Common myeloid progenitor, CD34-positive (primary cell): ENCODE data around the gene C1orf74.
"Not testable (repeated sequence)": the region's sequence is repeated elsewhere in the genome, so short reads cannot be mapped to it uniquely, and the experiment has no call there.

Source experiments
- CTCF ChIA-PET: fragments of 350-600 bp; sonication (Branson Sonifier 250); formaldehyde crosslinking; loops from one replicate; lab custom pipeline; 2021; ENCODE audit warnings: antibody characterized with exemption; lab: Charles Lee
- POLR2A ChIA-PET: fragments of 350-600 bp; sonication (Branson Sonifier 250); formaldehyde crosslinking; loops from one replicate; lab custom pipeline; 2021; ENCODE audit warnings: antibody characterized with exemption; lab: Charles Lee
- DNase-seq, 3 donors: peaks; one replicate each; pipeline versions ENCODE4 v3.0.0 to v3.0.0-alpha.2; 2013
- H3K27ac ChIP-seq, 2 experiments: 1 replicate in 1 of 2; 2 replicates in 1 of 2; pipeline ENCODE4 v1.7.0; 2013; ENCODE audit warnings: inconsistent platforms in 2 of 2, low read length in 2 of 2, mild to moderate bottlenecking in 2 of 2, low read depth in 1 of 2, moderate library complexity in 1 of 2; ENCODE audit not compliant: severe bottlenecking in 2 of 2, insufficient read depth in 1 of 2, poor library complexity in 1 of 2
- H3K27me3 ChIP-seq, 5 experiments: replicated peaks in 2 of 5; 1 replicate in 3 of 5; 2 replicates in 2 of 5; pipeline versions ENCODE4 v1.6.1 to v1.7.0; 2013; ENCODE audit warnings: low read length in 4 of 5, mild to moderate bottlenecking in 2 of 5, moderate library complexity in 2 of 5, inconsistent platforms in 1 of 5; ENCODE audit not compliant: insufficient read depth in 5 of 5, control insufficient read depth in 4 of 5
- H3K36me3 ChIP-seq, 4 experiments: 1 replicate in 2 of 4; 2 replicates in 2 of 4; pipeline versions ENCODE4 v1.6.1 to v1.7.0; 2013; ENCODE audit warnings: low read length in 3 of 4, control low read depth in 1 of 4, mild to moderate bottlenecking in 1 of 4; ENCODE audit not compliant: control insufficient read depth in 4 of 4, insufficient read depth in 4 of 4
- H3K4me1 ChIP-seq, 4 experiments: 1 replicate in 3 of 4; 2 replicates in 1 of 4; pipeline versions ENCODE4 v1.6.1 to v1.7.1; 2013; ENCODE audit warnings: low read length in 3 of 4, mild to moderate bottlenecking in 3 of 4, control low read depth in 1 of 4, inconsistent platforms in 1 of 4, moderate library complexity in 1 of 4; ENCODE audit not compliant: control insufficient read depth in 4 of 4, insufficient read depth in 4 of 4; ENCODE audit errors: control extremely low read depth in 1 of 4
- H3K4me3 ChIP-seq, 7 experiments: 1 replicate in 4 of 7; 2 replicates in 3 of 7; pipeline versions ENCODE4 v1.5.1 to v1.7.0; 2013; ENCODE audit warnings: mild to moderate bottlenecking in 7 of 7, low read length in 6 of 7, moderate library complexity in 6 of 7, inconsistent platforms in 2 of 7, low read depth in 2 of 7, control low read depth in 1 of 7; ENCODE audit not compliant: insufficient read depth in 4 of 7, control insufficient read depth in 1 of 7; ENCODE audit errors: extremely low read depth in 1 of 7
- H3K9me3 ChIP-seq, 5 experiments: 1 replicate in 4 of 5; 2 replicates in 1 of 5; pipeline versions ENCODE4 v1.6.1 to v1.7.1; 2013; ENCODE audit warnings: low read length in 4 of 5, mild to moderate bottlenecking in 2 of 5, inconsistent platforms in 1 of 5, low read depth in 1 of 5, moderate library complexity in 1 of 5; ENCODE audit not compliant: control insufficient read depth in 4 of 5, insufficient read depth in 2 of 5; ENCODE audit errors: control extremely low read depth in 1 of 5
- WGBS: methylation state at CpG from one replicate; pipeline ENCODE4 v1.1.5; 2013; ENCODE audit not compliant: insufficient coverage; 5-methylcytosine and 5-hydroxymethylcytosine counted together

C1orf74 gene

DNA sequence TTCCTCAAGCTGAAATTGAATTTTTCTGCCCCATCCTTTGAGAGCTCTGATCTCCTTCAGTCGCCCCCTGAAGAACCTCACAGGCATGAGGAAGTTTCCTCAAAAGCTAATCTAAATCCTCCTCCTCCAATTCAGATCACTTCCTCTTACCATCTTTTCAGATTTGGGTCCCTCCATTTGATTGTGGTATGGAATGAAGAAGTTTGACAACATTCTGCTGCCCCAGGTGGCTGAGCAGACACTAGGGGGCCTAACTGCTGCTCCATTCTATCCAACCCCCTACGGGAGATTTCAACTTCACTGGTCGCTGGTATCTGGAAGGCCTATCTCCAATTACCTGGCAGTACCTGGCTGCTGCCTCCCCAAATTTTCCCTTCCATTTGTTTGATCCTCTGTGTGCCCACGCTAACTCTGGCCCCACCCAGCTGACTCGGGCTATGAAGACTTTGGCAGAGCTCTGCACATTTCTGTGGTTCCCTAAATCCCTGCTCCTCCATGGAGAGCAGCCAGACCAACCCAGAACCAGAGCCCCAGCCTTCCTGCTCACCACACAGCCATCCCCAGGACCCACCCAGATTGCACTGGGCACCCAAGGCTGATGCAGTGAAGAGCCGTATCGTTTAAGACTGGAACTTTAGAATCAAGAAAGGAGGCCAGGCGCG, 13.8 kb upstream of the C1orf74 start:
- peak in 2 of 3 donors; percentile 29 to 31 for DNase-seq
- no peak overlapping the region for H3K27ac ChIP-seq
- H3K36me3 ChIP-seq: no peaks in the 10 kb centered on the region
- 95% methylated on average over 7 of the region's 9 CpGs for WGBS
- H3K27me3 ChIP-seq: peaks cover 0 to 2% (median 0%) of the 10 kb centered on the region in 5 experiments
- no peaks in the 10 kb centered on the region for H3K9me3 ChIP-seq
- CTCF ChIA-PET: interaction anchor here (1.0 to 2.0 kb wide), 3 partner anchors 8 to 26 kb away, joined by 3 to 6 read pairs (median 4); no protein-coding TSS in a partner anchor
- H3K4me3 ChIP-seq: no peak overlapping the region
- H3K4me1 ChIP-seq: no peaks in the 10 kb centered on the region
- POLR2A ChIA-PET: no interaction called here

DNA sequence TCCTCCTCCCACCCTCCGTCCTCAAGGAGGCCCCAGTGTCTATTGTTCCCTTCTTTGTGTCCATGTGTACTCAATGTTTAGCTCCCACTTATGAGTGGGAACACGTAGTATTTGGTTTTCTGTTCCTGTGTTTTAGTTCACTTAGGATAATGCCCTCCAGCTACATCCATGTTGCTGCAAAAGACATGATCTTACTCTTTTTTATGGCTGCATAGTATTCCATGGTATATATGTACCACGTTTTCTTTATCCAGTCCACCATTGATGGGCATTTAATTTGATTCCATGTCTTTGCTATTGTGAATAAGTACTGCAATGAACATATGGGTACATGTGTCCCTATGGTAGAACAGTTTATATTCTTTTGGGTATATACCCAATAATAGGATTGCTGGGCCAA, 9.4 kb upstream of the C1orf74 start:
- H3K9me3 ChIP-seq, H3K4me1 ChIP-seq, H3K36me3 ChIP-seq, POLR2A ChIA-PET, H3K27me3 ChIP-seq, H3K27ac ChIP-seq, DNase-seq, H3K4me3 ChIP-seq: not testable (repeated sequence)
- WGBS: 100% methylated on average over 2 of the region's 3 CpGs
- CTCF ChIA-PET: interaction anchor here (1.2 kb wide), 1 partner anchor 22 kb away, joined by 3 read pairs; no protein-coding TSS in a partner anchor

DNA sequence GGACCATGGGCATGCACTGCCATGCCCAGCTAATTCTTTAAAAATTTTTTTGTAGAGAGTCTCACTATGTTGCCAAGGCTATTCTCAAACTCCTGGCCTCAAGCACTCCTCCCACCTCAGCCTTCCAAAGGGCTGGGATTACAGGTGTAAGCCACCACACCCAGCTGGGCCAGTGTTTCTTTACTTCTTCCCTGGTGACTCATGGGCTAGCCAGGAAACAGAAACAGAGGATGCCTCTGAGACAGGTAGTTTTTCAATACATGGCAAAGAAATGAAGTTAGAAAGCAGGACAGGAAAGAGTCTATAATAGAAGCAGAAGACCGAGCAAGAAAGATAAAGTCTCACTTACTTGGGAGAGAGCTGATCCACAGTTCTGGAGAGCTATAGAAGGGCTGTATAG, 7.6 kb upstream of the C1orf74 start:
- POLR2A ChIA-PET: interaction anchor here (0.6 kb wide), 1 partner anchor 1131 kb away, joined by 3 read pairs; no protein-coding TSS in a partner anchor
- Histone ChIP-seq H3K4me1 (no peaks in the 10 kb centered on the region), H3K27me3 (peaks cover 0 to 7% (median 0%) of the 10 kb centered on the region in 5 experiments), H3K27ac (no peak overlapping the region), H3K36me3 (no peaks in the 10 kb centered on the region), H3K4me3 (no peak overlapping the region), H3K9me3 (no peaks in the 10 kb centered on the region)
- WGBS: 45% methylated on average over 1 of the region's 1 CpG
- CTCF ChIA-PET: no interaction called here
- DNase-seq: no peak

DNA sequence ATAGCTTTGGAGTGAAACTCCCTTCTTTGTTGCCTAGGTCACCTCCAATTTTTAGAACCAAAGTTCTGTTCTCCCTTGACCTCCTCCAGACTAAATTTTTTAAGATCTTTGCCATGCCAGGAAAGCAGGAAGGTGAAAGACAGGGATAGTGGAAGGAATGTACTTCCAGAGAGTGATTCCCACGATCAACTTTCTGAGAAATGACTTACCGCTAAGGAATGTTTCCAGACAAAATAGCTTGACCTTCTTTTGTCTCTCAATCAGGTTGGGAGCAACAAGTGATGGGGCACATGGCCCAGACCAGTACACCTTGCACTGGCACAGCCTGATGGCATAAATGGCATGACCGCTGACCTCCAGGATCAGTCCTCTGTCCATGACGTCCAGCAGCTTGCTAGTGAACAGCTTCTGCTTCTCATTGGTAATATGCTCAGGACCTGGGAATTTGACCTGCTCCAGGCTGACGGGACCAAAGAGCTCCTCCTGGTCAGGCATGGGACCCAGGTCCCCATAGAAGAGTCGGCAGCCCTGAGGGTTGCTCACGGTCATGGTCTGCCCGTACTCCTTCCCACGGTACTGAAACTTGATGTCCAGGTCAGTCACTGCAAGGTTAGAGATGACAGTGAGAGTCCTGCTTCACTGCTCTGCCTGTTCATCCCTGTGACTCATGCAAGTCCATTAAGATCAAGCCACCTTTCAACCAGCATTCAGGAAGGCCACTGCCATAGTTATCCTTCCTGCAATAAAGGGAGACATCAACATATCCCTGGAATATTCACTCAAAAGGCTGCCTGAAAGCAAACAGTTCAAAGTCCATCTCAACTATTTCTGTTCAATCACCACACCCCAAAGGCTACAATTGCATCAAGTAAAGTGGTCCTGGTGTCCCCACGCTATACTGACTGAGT, 6.2 kb upstream of the C1orf74 start:
- no peak for DNase-seq
- Histone ChIP-seq H3K4me1 (no peaks in the 10 kb centered on the region), H3K36me3 (no peaks in the 10 kb centered on the region), H3K9me3 (no peaks in the 10 kb centered on the region), H3K4me3 (no peak overlapping the region), H3K27ac (no peak overlapping the region), H3K27me3 (peaks cover 0 to 7% (median 0%) of the 10 kb centered on the region in 5 experiments)
- POLR2A ChIA-PET: no interaction called here
- 100% methylated on average over 9 of the region's 10 CpGs for WGBS
- CTCF ChIA-PET: interaction anchor here (0.5 to 1.7 kb wide), 3 partner anchors 10 to 1568 kb away, joined by 3 to 6 read pairs (median 3); no protein-coding TSS in a partner anchor

DNA sequence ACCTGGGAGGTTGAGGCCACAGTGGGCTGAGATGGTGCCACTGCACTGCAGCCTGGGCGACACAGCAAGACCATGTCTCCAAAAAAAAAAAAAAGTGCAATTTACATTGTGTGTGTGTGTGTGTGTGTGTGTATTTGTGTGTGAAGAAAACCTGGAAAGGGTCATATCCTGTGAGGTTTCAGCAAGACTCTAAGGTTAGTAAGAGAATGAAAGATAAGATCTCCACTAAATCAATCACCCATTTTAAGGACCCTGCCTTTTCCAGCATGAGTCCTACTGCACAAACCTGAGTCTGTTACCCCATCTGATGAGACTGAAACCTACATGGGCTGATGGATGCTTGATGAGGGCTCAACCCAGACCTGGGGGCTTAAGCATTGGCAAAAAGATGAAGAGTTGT, 4.9 kb upstream of the C1orf74 start:
- Histone ChIP-seq H3K4me1 (peaks cover 0 to 7% (median 3%) of the 10 kb centered on the region in 4 experiments), H3K27me3 (peaks cover 0 to 7% (median 0%) of the 10 kb centered on the region in 5 experiments), H3K9me3 (no peaks in the 10 kb centered on the region), H3K4me3 (no peak overlapping the region), H3K27ac (no peak overlapping the region), H3K36me3 (no peaks in the 10 kb centered on the region)
- 89% methylated on average over 1 of the region's 1 CpG for WGBS
- ChIA-PET CTCF (interaction anchor here (0.6 kb wide), 1 partner anchor 43 kb away, joined by 3 read pairs; no protein-coding TSS in a partner anchor), POLR2A (no interaction called here)
- DNase-seq: no peak

DNA sequence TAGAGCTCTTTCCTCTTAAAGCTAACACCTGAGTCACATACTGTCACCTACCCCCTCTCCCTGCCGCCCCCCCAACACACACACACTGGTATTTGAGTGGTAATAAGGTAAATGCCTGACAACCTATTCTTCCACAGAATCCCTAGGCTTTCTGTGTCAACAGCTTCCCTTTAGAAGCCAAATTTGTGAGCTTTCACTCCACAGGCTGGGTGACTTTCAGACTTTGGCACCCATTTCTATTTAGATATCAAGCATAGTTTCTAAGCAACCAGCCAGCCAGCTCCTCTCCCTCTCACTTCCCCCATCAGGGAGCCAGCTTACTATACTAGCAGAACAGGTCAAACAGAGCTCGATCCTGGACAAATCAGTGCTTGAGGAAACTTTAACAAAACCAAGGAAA, 3.2 kb upstream of the C1orf74 start:
- DNase-seq: peak in 1 of 3 donors; percentile 14
- H3K4me1 ChIP-seq: peaks cover 6 to 18% (median 11%) of the 10 kb centered on the region in 4 experiments
- POLR2A ChIA-PET: no interaction called here
- H3K4me3 ChIP-seq: no peak overlapping the region
- WGBS: 83% methylated on average over 1 of the region's 2 CpGs
- H3K9me3 ChIP-seq: no peaks in the 10 kb centered on the region
- CTCF ChIA-PET: interaction anchor here (0.7 to 1.4 kb wide), 4 partner anchors 13 to 43 kb away, joined by 3 read pairs; partner anchors contain the start of gene IRF6
- peaks cover 0 to 7% (median 3%) of the 10 kb centered on the region in 4 experiments for H3K36me3 ChIP-seq
- H3K27ac ChIP-seq: no peak overlapping the region
- peaks cover 0 to 7% (median 0%) of the 10 kb centered on the region in 5 experiments for H3K27me3 ChIP-seq
